ENCODE results near the gene PPP3CB.

The PPP3CB gene

GRCh38 chr10:73433538-73433867 is 62.3 kb downstream of the PPP3CB start, which contains the start of gene MSS51:
Gene MSS51, minus strand, starts transcription at chr10:73433561. Its CDS starts 5,277 bp downstream, at chr10:73428284.
- TF ChIP-seq ARNTL (CRISPR knock-in tag; IDR thresholded peaks at IDR 0.05; ENCODE audit: borderline replicate concordance, low read depth) (no peak), RARB (CRISPR knock-in tag; IDR thresholded peaks at IDR 0.05) (no peak), ZNF565 (CRISPR knock-in tag; conservative IDR thresholded peaks at IDR 0.05; ENCODE audit: low read depth) (no peak), ZFP30 (CRISPR knock-in tag; IDR thresholded peaks at IDR 0.05) (no peak), TOX (CRISPR knock-in tag; IDR thresholded peaks at IDR 0.05; ENCODE audit: borderline replicate concordance) (no peak), ZNF70 (CRISPR knock-in tag; IDR thresholded peaks at IDR 0.05) (no peak), TCF4 (CRISPR knock-in tag; IDR thresholded peaks at IDR 0.05; ENCODE audit: borderline replicate concordance) (no peak), CREB5 (CRISPR knock-in tag; IDR thresholded peaks at IDR 0.05; ENCODE audit: low read depth) (no peak), SNAI2 (CRISPR knock-in tag; IDR thresholded peaks at IDR 0.05) (no peak), ZFP3 (CRISPR knock-in tag; IDR thresholded peaks at IDR 0.05) (no peak), ZC3H10 (CRISPR knock-in tag; IDR thresholded peaks at IDR 0.05) (no peak), PATZ1 (CRISPR knock-in tag; IDR thresholded peaks at IDR 0.05; ENCODE audit: borderline replicate concordance) (no peak), GLIS3 (CRISPR knock-in tag; IDR thresholded peaks at IDR 0.05) (no peak), ZNF8 (CRISPR knock-in tag; IDR thresholded peaks at IDR 0.05) (no peak)
- TF ChIP-seq, protein P1, sequence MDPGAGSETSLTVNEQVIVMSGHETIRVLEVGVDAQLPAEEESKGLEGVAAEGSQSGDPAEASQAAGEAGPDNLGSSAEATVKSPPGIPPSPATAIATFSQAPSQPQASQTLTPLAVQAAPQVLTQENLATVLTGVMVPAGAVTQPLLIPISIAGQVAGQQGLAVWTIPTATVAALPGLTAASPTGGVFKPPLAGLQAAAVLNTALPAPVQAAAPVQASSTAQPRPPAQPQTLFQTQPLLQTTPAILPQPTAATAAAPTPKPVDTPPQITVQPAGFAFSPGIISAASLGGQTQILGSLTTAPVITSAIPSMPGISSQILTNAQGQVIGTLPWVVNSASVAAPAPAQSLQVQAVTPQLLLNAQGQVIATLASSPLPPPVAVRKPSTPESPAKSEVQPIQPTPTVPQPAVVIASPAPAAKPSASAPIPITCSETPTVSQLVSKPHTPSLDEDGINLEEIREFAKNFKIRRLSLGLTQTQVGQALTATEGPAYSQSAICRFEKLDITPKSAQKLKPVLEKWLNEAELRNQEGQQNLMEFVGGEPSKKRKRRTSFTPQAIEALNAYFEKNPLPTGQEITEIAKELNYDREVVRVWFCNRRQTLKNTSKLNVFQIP (CRISPR knock-in tag; IDR thresholded peaks at IDR 0.05; ENCODE audit: borderline replicate concordance, low read depth) = no peak
- TF ChIP-seq, protein P2, sequence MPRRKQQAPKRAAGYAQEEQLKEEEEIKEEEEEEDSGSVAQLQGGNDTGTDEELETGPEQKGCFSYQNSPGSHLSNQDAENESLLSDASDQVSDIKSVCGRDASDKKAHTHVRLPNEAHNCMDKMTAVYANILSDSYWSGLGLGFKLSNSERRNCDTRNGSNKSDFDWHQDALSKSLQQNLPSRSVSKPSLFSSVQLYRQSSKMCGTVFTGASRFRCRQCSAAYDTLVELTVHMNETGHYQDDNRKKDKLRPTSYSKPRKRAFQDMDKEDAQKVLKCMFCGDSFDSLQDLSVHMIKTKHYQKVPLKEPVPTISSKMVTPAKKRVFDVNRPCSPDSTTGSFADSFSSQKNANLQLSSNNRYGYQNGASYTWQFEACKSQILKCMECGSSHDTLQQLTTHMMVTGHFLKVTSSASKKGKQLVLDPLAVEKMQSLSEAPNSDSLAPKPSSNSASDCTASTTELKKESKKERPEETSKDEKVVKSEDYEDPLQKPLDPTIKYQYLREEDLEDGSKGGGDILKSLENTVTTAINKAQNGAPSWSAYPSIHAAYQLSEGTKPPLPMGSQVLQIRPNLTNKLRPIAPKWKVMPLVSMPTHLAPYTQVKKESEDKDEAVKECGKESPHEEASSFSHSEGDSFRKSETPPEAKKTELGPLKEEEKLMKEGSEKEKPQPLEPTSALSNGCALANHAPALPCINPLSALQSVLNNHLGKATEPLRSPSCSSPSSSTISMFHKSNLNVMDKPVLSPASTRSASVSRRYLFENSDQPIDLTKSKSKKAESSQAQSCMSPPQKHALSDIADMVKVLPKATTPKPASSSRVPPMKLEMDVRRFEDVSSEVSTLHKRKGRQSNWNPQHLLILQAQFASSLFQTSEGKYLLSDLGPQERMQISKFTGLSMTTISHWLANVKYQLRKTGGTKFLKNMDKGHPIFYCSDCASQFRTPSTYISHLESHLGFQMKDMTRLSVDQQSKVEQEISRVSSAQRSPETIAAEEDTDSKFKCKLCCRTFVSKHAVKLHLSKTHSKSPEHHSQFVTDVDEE (CRISPR knock-in tag; IDR thresholded peaks at IDR 0.05) = no peak
- no peak for ATAC-seq

GRCh38 chr10:73432646-73433537 is 62.9 kb downstream of the PPP3CB start:
- TF ChIP-seq ZFP3 (CRISPR knock-in tag; IDR thresholded peaks at IDR 0.05) = no peak
- TF ChIP-seq ESRRG (CRISPR knock-in tag; IDR thresholded peaks at IDR 0.05) = no peak
- no peak for TF ChIP-seq ZFP30 (CRISPR knock-in tag; IDR thresholded peaks at IDR 0.05)
- no peak for TF ChIP-seq OSR1 (CRISPR knock-in tag; IDR thresholded peaks at IDR 0.05)
- no peak for TF ChIP-seq ZC3H10 (CRISPR knock-in tag; IDR thresholded peaks at IDR 0.05)
- no peak for TF ChIP-seq CREB5 (CRISPR knock-in tag; IDR thresholded peaks at IDR 0.05; ENCODE audit: low read depth)
- no peak for TF ChIP-seq ARNTL (CRISPR knock-in tag; IDR thresholded peaks at IDR 0.05; ENCODE audit: borderline replicate concordance, low read depth)
- TF ChIP-seq, protein P1 (CRISPR knock-in tag; IDR thresholded peaks at IDR 0.05; ENCODE audit: borderline replicate concordance, low read depth) = no peak
- TF ChIP-seq PPARA (CRISPR knock-in tag; IDR thresholded peaks at IDR 0.05; ENCODE audit: borderline replicate concordance) = no peak
- no peak for TF ChIP-seq RARB (CRISPR knock-in tag; IDR thresholded peaks at IDR 0.05)
- no peak for TF ChIP-seq TOX (CRISPR knock-in tag; IDR thresholded peaks at IDR 0.05; ENCODE audit: borderline replicate concordance)
- no peak for TF ChIP-seq CSDC2 (CRISPR knock-in tag; IDR thresholded peaks at IDR 0.05)
- TF ChIP-seq, protein P2 (CRISPR knock-in tag; IDR thresholded peaks at IDR 0.05) = no peak
- no peak for TF ChIP-seq CSRNP3 (CRISPR knock-in tag; IDR thresholded peaks at IDR 0.05)
- TF ChIP-seq SNAI2 (CRISPR knock-in tag; IDR thresholded peaks at IDR 0.05) = no peak
- TF ChIP-seq ZNF70 (CRISPR knock-in tag; IDR thresholded peaks at IDR 0.05) = no peak
- TF ChIP-seq ZNF565 (CRISPR knock-in tag; conservative IDR thresholded peaks at IDR 0.05; ENCODE audit: low read depth) = no peak
- ATAC-seq = no peak
